Spleen (tissue), 7 donors: ENCODE measurements around the gene RBM8A.

ENCODE experiments used
- POLR2A ChIP-seq, 3 donors: fragments of 450-650 bp; IDR thresholded peaks; one replicate each; pipeline ENCODE4 v1.5.1; 2017; ENCODE audit warnings: antibody characterized with exemption in 3 of 3, mild to moderate bottlenecking in 1 of 3
- POLR2AphosphoS5 ChIP-seq, 3 donors: sonication (generic); formaldehyde crosslinking; IDR thresholded peaks; one replicate each; pipeline ENCODE4 v1.5.1; 2017; ENCODE audit warnings: antibody characterized with exemption in 3 of 3
- TF ChIP-seq, protein P1 (sequence below), 11 experiments: fragments of 200-600 bp in 7 of 11; fragments of 450-650 bp in 4 of 11; sonication (generic) in 4 of 11; IDR thresholded peaks in 8 of 11; conservative IDR thresholded peaks in 3 of 11; 1 replicate in 7 of 11; 2 replicates in 4 of 11; pipeline versions ENCODE4 v1.4.0 to v1.8.0; 2016 to 2021; ENCODE audit warnings: antibody characterized with exemption in 11 of 11, inconsistent platforms in 4 of 11, mild to moderate bottlenecking in 1 of 11
- donor health status: DM: no; HTN: no; CAD: no; lungs with moderate emphysema.
- donor health status: DM: no; HTN: no; CAD: no.
- donor health status: DM: no; HTN: no; CAD: no.

DNA sequence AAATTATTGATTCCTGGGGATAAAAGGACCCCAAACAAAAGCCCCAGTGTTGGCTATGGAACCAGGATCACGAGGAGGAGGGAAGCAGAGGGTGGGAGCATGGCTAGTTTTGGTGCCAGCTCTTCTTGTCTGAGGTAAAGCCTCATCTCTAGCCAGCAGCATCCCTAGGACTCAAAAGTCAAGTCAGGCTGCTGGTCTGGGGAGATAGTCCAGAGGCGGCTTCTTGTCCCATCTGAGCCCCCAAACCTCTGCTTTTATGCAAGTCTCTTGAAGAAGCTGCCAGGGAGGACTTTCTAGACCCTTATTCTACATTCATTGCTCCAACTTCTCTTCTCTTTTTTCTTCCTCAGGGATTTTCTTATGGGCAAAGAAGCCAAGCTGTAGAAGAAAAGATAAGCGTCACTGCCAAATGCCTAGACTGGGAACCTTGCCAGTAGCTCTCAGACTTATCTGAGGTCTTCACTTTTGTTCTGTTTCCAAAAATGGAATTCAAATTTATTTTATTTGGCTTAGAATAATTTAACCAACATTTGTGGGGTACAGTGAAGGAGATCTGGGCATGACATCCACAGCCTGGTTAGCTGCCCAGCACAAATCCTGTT, 34.7 kb downstream of the RBM8A start:
- TF ChIP-seq POLR2AphosphoS5 (IDR thresholded peaks at IDR 0.05): no peak
- TF ChIP-seq, protein P1, sequence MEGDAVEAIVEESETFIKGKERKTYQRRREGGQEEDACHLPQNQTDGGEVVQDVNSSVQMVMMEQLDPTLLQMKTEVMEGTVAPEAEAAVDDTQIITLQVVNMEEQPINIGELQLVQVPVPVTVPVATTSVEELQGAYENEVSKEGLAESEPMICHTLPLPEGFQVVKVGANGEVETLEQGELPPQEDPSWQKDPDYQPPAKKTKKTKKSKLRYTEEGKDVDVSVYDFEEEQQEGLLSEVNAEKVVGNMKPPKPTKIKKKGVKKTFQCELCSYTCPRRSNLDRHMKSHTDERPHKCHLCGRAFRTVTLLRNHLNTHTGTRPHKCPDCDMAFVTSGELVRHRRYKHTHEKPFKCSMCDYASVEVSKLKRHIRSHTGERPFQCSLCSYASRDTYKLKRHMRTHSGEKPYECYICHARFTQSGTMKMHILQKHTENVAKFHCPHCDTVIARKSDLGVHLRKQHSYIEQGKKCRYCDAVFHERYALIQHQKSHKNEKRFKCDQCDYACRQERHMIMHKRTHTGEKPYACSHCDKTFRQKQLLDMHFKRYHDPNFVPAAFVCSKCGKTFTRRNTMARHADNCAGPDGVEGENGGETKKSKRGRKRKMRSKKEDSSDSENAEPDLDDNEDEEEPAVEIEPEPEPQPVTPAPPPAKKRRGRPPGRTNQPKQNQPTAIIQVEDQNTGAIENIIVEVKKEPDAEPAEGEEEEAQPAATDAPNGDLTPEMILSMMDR (IDR thresholded peaks at IDR 0.05 in 8 of 11, conservative IDR thresholded peaks at IDR 0.05 in 3 of 11): no peak
- no peak for TF ChIP-seq POLR2A (IDR thresholded peaks at IDR 0.05)
